HCT116 (cell line): ENCODE measurements around the gene SLC7A11. TPM values are rescaled to one million over a fixed set of nuclear protein-coding genes. Genes with fewer than 3 reads are reported as not detected.

Experiments used
- ATAC-seq: fragments of 200-7000 bp; cut with Tn5 transposase; 2 replicates; pipeline ENCODE4 v1.9.1; 2020; ENCODE audit warnings: mild to moderate bottlenecking, moderate library complexity
- BruUV-seq: library from RNA; stranded (reverse); fragments of 400-500 nt; replicated peaks from 2 replicates; lab custom pipeline; 2021; lab: Mats Ljungman, UMichigan
- CTCF ChIA-PET: fragments of 300-600 bp; sonication (Branson Sonifier 250); formaldehyde crosslinking; loops from one replicate; lab custom pipeline; 2021; ENCODE audit warnings: antibody characterized with exemption; lab: Charles Lee
- POLR2A ChIA-PET: fragments of 300-600, 350-600 bp; sonication (Branson Sonifier 250); formaldehyde crosslinking; loops from one replicate; lab custom pipeline; 2021; ENCODE audit warnings: antibody characterized with exemption; lab: Charles Lee
- RAD21 ChIA-PET, 2 experiments: fragments of 300-600 bp; sonication (Branson Sonifier 250); formaldehyde crosslinking; loops; one replicate each; lab custom pipeline; 2023; ENCODE audit warnings: low total read pairs in 2 of 2; ENCODE audit not compliant: uncharacterized antibody in 2 of 2, unreplicated experiment in 2 of 2, low non-redundant PET in 1 of 2; lab: Charles Lee
- DNase-seq: peaks from one replicate; pipeline ENCODE4 v3.0.0-alpha.2; 2010; ENCODE audit warnings: low read depth, low spot score
- H2AFZ ChIP-seq: fragments of 200-600 bp; shearing (Covaris generic), sonication (generic); 2 replicates; pipeline ENCODE4 v1.6.1; 2017; ENCODE audit warnings: low read depth, mixed run types, mixed read lengths, antibody characterized with exemption, low read length; ENCODE audit not compliant: poor library complexity, severe bottlenecking
- H3K27ac ChIP-seq: 2 replicates; pipeline ENCODE4 v1.5.1; 2012; ENCODE audit warnings: low read depth, low read length
- H3K27me3 ChIP-seq: fragments of 200-600 bp; sonication (generic); 2 replicates; pipeline ENCODE4 v1.6.1; 2016; ENCODE audit warnings: mixed run types, low read length, mixed read lengths; ENCODE audit not compliant: insufficient read depth
- H3K36me3 ChIP-seq, 2 experiments: fragments of 200-500 bp in 1 of 2; fragments of 200-600 bp in 1 of 2; sonication (Bioruptor generic) in 1 of 2; sonication (generic) in 1 of 2; 2 replicates each; pipeline versions ENCODE4 v1.5.1 to v1.6.1; 2014 to 2016; ENCODE audit warnings: low read length in 2 of 2, inconsistent platforms in 1 of 2, mixed read lengths in 1 of 2, mixed run types in 1 of 2; ENCODE audit not compliant: insufficient read depth in 2 of 2, control insufficient read depth in 1 of 2
- H3K4me1 ChIP-seq, 2 experiments: fragments of 200-600 bp in 1 of 2; sonication (generic) in 1 of 2; 2 replicates each; pipeline versions ENCODE4 v1.5.1 to v1.6.1; 2012 to 2017; ENCODE audit warnings: low read length in 2 of 2, inconsistent platforms in 1 of 2, mild to moderate bottlenecking in 1 of 2, mixed read lengths in 1 of 2, mixed run types in 1 of 2, moderate library complexity in 1 of 2; ENCODE audit not compliant: insufficient read depth in 2 of 2, control insufficient read depth in 1 of 2
- H3K4me2 ChIP-seq: fragments of 200-600 bp; sonication (generic); 2 replicates; pipeline ENCODE4 v1.6.1; 2017; ENCODE audit warnings: mixed run types, low read length, mixed read lengths
- H3K4me3 ChIP-seq, 2 experiments: fragments of 200-600 bp in 1 of 2; sonication (generic) in 1 of 2; replicated peaks in 1 of 2; 2 replicates each; pipeline ENCODE4 v1.5.1; 2011 to 2016; ENCODE audit warnings: low read length in 2 of 2, control low read depth in 1 of 2, low read depth in 1 of 2, mild to moderate bottlenecking in 1 of 2, mixed read lengths in 1 of 2, mixed run types in 1 of 2
- H3K79me2 ChIP-seq: fragments of 200-600 bp; sonication (generic); 2 replicates; pipeline ENCODE4 v1.6.1; 2017; ENCODE audit warnings: mild to moderate bottlenecking, mixed run types, low read length, moderate library complexity, mixed read lengths; ENCODE audit not compliant: insufficient read depth
- H3K9ac ChIP-seq: fragments of 200-600 bp; sonication (generic); 2 replicates; pipeline ENCODE4 v1.6.1; 2016; ENCODE audit warnings: low read length, mixed read lengths
- H3K9me2 ChIP-seq: fragments of 200-600 bp; sonication (generic), shearing (Covaris generic); 2 replicates; pipeline ENCODE4 v1.6.1; 2017; ENCODE audit warnings: mixed run types, mild to moderate bottlenecking, moderate library complexity; ENCODE audit not compliant: insufficient read depth
- H3K9me3 ChIP-seq, 2 experiments: fragments of 200-500 bp in 1 of 2; fragments of 200-600 bp in 1 of 2; sonication (Bioruptor generic) in 1 of 2; sonication (generic) in 1 of 2; 2 replicates each; pipeline ENCODE4 v1.6.1; 2014 to 2017; ENCODE audit warnings: low read length in 2 of 2, mixed read lengths in 2 of 2, inconsistent platforms in 1 of 2, low read depth in 1 of 2, mild to moderate bottlenecking in 1 of 2, mixed run types in 1 of 2, moderate library complexity in 1 of 2; ENCODE audit not compliant: control insufficient read depth in 1 of 2, insufficient read depth in 1 of 2
- H4K20me1 ChIP-seq: fragments of 200-600 bp; sonication (generic), shearing (Covaris generic); 2 replicates; pipeline ENCODE4 v1.6.1; 2017; ENCODE audit warnings: mixed run types, mild to moderate bottlenecking, moderate library complexity; ENCODE audit not compliant: insufficient read depth
- CBX3 ChIP-seq: IDR thresholded peaks from 2 replicates; pipeline ENCODE4 v1.6.1; 2012; ENCODE audit warnings: low read depth
- CEBPB ChIP-seq: IDR thresholded peaks from 2 replicates; pipeline ENCODE4 v1.6.1; 2012; ENCODE audit warnings: low read depth
- EGR1 ChIP-seq: IDR thresholded peaks from 2 replicates; pipeline ENCODE4 v1.6.1; 2012; ENCODE audit warnings: low read depth
- EZH2 ChIP-seq: fragments of 200-600 bp; sonication (generic); IDR thresholded peaks from 2 replicates; pipeline ENCODE4 v1.6.1; 2017; ENCODE audit warnings: antibody characterized with exemption, mixed run types
- EZH2phosphoT487 ChIP-seq: fragments of 200-600 bp; IDR thresholded peaks from 2 replicates; pipeline ENCODE4 v1.6.1; 2018; ENCODE audit warnings: antibody characterized with exemption, borderline replicate concordance
- MAX ChIP-seq: IDR thresholded peaks from 2 replicates; pipeline ENCODE4 v1.6.1; 2012
- POLR2A ChIP-seq: IDR thresholded peaks from 2 replicates; pipeline ENCODE4 v1.7.0; 2011; ENCODE audit warnings: borderline replicate concordance; ENCODE audit not compliant: insufficient read depth, insufficient read length; ENCODE audit errors: extremely low read depth
- SIN3A ChIP-seq: IDR thresholded peaks from 2 replicates; pipeline ENCODE4 v1.6.1; 2012; ENCODE audit warnings: low read depth
- SP1 ChIP-seq: IDR thresholded peaks from 2 replicates; pipeline ENCODE4 v1.6.1; 2012; ENCODE audit warnings: low read depth
- SRF ChIP-seq: IDR thresholded peaks from 2 replicates; pipeline ENCODE4 v1.6.1; 2012; ENCODE audit warnings: low read depth
- TCF7L2 ChIP-seq: IDR thresholded peaks from 2 replicates; pipeline ENCODE4 v1.7.0; 2011; ENCODE audit warnings: borderline replicate concordance, inconsistent platforms; ENCODE audit not compliant: insufficient read depth, insufficient read length; ENCODE audit errors: extremely low read depth
- ZNF274 ChIP-seq: fragments of 200-500 bp; sonication (Bioruptor generic); IDR thresholded peaks from 2 replicates; pipeline ENCODE4 v1.6.1; 2014; ENCODE audit warnings: mild to moderate bottlenecking, low read depth, low read length, inconsistent platforms
- intact Hi-C: fragments of 100-400 bp; cut with micrococcal nuclease; formaldehyde crosslinking; loops from 2 replicates; pipeline ENCODE4 v1.10.0; 2022
- total RNA-seq: library from RNA; stranded (reverse); gene quantifications from one replicate; pipeline ENCODE4 v1.2.1, GENCODE V29; 2021; ENCODE audit not compliant: unreplicated experiment
- TF ChIP-seq, protein P1 (sequence below): IDR thresholded peaks from 2 replicates; pipeline ENCODE4 v1.6.1; 2012
- TF ChIP-seq, protein P2 (sequence below): IDR thresholded peaks from 2 replicates; pipeline ENCODE4 v1.6.1; 2011; ENCODE audit warnings: mild to moderate bottlenecking, low read length, moderate library complexity; ENCODE audit not compliant: insufficient replicate concordance; ENCODE audit errors: extremely low read depth

SLC7A11 gene
- total RNA-seq, 1 experiment from 2014 or later, result 45.8 TPM

DNA sequence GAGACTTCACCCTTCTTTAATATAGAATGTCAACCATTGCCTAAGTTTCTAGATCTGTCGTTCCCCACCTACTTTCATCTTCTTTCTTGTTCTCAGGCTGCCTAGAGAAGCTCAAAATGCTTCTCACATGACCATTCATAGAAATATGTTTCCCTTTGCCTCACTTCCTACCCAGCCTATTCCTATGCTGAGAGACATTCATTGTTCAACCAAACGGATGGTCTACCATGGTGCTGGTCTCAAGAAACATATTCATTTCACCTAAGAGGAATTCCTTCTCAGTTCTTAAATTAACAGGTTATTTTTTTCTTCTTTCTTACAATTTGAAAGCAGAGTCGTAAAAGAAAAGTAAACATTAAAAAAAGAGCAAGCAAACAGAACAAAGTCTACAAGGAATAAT is 20.3 kb upstream of the SLC7A11 start:
- DNase-seq (no peak), ATAC-seq (no peak)
- ChIA-PET CTCF (no interaction called here), RAD21 (no interaction called here), POLR2A (no interaction called here)
- Histone ChIP-seq H3K36me3 (no peaks in the 10 kb centered on the region), H3K27me3 (no peaks in the 10 kb centered on the region), H4K20me1 (no peaks in the 10 kb centered on the region), H3K4me1 (peaks cover 0 to 9% of the 10 kb centered on the region in 2 experiments; a peak in 2 of 4 replicates), H3K27ac (no peak overlapping the region), H3K4me3 (no peak overlapping the region), H3K79me2 (no peaks in the 10 kb centered on the region), H3K9me3 (no peaks in the 10 kb centered on the region), H2AFZ (no peak overlapping the region), H3K9ac (no peak overlapping the region), H3K9me2 (no peaks in the 10 kb centered on the region), H3K4me2 (no peak overlapping the region)
- intact Hi-C loops, result no loop called here
- no TSS peak for BruUV-seq
- TF ChIP-seq, protein P1, sequence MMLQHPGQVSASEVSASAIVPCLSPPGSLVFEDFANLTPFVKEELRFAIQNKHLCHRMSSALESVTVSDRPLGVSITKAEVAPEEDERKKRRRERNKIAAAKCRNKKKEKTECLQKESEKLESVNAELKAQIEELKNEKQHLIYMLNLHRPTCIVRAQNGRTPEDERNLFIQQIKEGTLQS, result no peak
- TF ChIP-seq EGR1 (no peak), CEBPB (no peak), TCF7L2 (no peak), EZH2phosphoT487 (no peak), SIN3A (no peak), CBX3 (no peak), MAX (no peak), SP1 (no peak), ZNF274 (no peak), EZH2 (no peak), SRF (no peak), POLR2A (no peak)
- TF ChIP-seq, protein P2, sequence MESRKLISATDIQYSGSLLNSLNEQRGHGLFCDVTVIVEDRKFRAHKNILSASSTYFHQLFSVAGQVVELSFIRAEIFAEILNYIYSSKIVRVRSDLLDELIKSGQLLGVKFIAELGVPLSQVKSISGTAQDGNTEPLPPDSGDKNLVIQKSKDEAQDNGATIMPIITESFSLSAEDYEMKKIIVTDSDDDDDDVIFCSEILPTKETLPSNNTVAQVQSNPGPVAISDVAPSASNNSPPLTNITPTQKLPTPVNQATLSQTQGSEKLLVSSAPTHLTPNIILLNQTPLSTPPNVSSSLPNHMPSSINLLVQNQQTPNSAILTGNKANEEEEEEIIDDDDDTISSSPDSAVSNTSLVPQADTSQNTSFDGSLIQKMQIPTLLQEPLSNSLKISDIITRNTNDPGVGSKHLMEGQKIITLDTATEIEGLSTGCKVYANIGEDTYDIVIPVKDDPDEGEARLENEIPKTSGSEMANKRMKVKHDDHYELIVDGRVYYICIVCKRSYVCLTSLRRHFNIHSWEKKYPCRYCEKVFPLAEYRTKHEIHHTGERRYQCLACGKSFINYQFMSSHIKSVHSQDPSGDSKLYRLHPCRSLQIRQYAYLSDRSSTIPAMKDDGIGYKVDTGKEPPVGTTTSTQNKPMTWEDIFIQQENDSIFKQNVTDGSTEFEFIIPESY, result no peak
